SH-SY5Y (cell line): ENCODE results near the gene HS1BP3.

Experiments used
- GATA2 ChIP-seq: IDR thresholded peaks from 2 replicates; pipeline ENCODE4 v1.6.1; 2011; ENCODE audit warnings: mild to moderate bottlenecking, low read depth, low read length
- GATA3 ChIP-seq: IDR thresholded peaks from 2 replicates; pipeline ENCODE4 v1.6.1; 2011; ENCODE audit warnings: low read depth, mild to moderate bottlenecking, low read length, moderate library complexity

DNA sequence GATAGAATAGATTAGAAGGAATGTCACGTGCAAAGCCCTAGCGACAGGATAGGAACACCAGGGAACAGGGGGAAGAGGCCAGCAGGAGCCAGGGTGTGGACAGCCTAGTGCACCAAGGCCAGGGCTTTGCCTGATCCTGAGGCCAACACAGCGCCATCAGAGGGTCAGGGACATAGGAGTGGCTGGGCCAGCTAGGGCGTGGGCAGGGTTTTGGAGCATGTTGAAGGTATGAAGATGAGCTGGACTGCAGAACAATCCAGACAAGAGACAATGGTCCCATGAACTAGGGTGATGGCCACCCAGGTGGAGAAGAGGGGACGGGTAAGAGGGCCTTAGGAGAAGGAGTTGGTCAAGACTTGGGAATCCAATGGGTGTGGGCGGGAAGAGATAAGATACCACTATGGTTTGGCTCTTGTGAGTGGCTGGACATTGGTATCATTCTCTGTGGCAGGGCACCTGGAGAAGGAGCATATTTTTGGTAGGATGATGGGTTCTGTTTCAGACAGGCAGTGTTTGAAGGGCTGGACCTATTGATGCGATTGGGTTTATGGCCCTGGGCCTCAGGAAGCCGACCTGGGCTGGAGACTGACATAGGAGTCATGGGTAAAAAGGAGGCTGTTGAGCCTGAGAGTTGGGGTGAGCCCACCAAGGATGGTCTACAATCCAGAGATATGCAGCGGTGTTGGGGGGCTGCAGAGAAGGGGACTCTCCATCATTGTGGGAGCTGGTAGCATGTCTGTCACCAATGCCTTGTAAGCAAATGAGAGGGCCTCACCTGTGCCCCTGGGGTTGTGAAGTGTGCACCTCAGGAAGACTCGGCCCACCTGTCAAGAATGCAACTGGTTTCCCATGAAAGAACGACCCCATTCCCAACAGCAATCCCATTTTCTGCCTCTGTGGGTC lies 2.0 kb upstream of the HS1BP3 start:
- TF ChIP-seq GATA2: no peak
- no peak for TF ChIP-seq GATA3
